ENCODE measurements around the gene DIPK1C.

DIPK1C gene

DNA sequence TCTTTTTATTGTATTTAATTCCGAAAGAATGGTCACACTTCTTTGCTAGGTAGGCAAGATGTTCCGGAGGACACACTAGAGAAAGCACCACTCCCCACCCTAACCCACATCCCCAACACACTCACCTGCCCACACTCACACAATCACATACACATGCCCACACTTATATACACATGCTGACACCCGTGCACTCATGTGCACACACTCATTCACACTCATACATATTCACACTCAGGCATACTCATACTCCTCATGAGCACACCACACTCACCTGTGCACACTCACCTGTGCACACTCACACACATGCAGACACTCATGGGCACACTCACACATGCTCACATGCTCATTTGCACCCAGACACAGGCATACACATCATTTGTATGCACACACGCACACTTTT lies 21.4 kb downstream of the DIPK1C start:
- Histone ChIP-seq H3K4me3 (IDR thresholded peaks at IDR 0.05; ENCODE audit: insufficient read depth, low read depth, low read length) (no peak overlapping the region), H3K36me3 (ENCODE audit: insufficient read depth) (no peaks in the 10 kb centered on the region)
- no peak for TF ChIP-seq CTCF (conservative IDR thresholded peaks at IDR 0.05; ENCODE audit: low read depth, low read length)

GRCh38 chr18:74434466-74434865 lies 22.6 kb downstream of the DIPK1C start:
- Histone ChIP-seq H3K27me3 (ENCODE audit: insufficient read depth, low read depth) (no peaks in the 10 kb centered on the region), H3K4me2 (no peak overlapping the region), H3K79me2 (ENCODE audit: insufficient read depth, low read depth) (no peaks in the 10 kb centered on the region), H3K4me3 (IDR thresholded peaks at IDR 0.05; ENCODE audit: insufficient read depth, low read depth, low read length) (no peak overlapping the region), H4K20me1 (ENCODE audit: insufficient read depth) (no peaks in the 10 kb centered on the region), H3K9ac (no peak overlapping the region), H3K36me3 (ENCODE audit: insufficient read depth) (no peaks in the 10 kb centered on the region), H2AFZ (ENCODE audit: low read depth) (no peak overlapping the region), H3K27ac (no peak overlapping the region), H3K4me1 (ENCODE audit: low read depth, poor library complexity, severe bottlenecking) (no peaks in the 10 kb centered on the region)
- no peak for TF ChIP-seq CTCF (conservative IDR thresholded peaks at IDR 0.05; ENCODE audit: low read depth, low read length)

More for the DNA sequence above, 21.4 kb downstream of the DIPK1C start:
- no peaks in the 10 kb centered on the region for H3K4me1 ChIP-seq (ENCODE audit: low read depth, poor library complexity, severe bottlenecking)
- no peaks in the 10 kb centered on the region for H4K20me1 ChIP-seq (ENCODE audit: insufficient read depth)
- H2AFZ ChIP-seq (ENCODE audit: low read depth): no peak overlapping the region
- no peak overlapping the region for H3K9ac ChIP-seq
- no peaks in the 10 kb centered on the region for H3K27me3 ChIP-seq (ENCODE audit: insufficient read depth, low read depth)
- H3K79me2 ChIP-seq (ENCODE audit: insufficient read depth, low read depth): no peaks in the 10 kb centered on the region
- H3K27ac ChIP-seq: no peak overlapping the region
- no peak overlapping the region for H3K4me2 ChIP-seq

DNA sequence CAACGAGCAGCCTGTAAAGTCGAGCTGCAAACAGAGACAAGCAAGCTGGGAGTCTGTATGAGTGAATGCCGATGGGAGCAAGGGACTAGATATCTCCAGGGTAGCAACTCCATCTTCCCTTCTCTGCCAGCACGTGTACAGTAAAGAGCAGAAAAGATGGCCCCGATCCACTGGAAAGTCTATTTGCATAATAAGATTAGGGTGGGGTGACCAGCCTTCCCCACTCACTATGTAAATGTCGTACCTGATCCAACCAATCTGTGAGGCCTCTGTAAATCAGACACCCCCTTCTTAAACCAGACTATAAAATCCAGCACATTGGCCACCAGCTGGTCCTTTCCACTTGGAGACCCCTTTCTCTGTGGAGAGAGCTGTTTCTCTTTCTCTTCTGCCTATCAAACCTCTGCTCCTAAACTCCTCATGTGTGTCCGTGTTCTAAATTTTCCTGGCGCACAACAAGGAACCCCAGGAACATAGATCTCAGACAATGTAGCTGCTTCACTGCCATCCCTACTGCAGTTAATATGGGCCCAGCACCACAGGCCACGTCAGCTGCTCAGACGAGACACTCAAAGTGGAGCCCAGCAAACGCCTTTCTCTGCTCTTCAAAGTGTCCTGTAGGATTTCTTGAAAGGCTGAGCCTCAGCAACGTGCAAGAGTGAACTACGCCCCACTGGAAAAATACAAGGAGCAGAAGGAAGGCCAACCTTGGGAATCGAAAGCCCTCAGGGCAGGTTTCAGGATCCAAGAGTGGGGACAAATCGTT lies 26.1 kb downstream of the DIPK1C start:
- H3K27ac ChIP-seq: no peak overlapping the region
- H2AFZ ChIP-seq (ENCODE audit: low read depth): no peak overlapping the region
- H3K4me2 ChIP-seq: no peak overlapping the region
- no peak overlapping the region for H3K4me3 ChIP-seq (IDR thresholded peaks at IDR 0.05; ENCODE audit: insufficient read depth, low read depth, low read length)
- no peaks in the 10 kb centered on the region for H3K36me3 ChIP-seq (ENCODE audit: insufficient read depth)
- no peaks in the 10 kb centered on the region for H3K79me2 ChIP-seq (ENCODE audit: insufficient read depth, low read depth)
- H3K4me1 ChIP-seq (ENCODE audit: low read depth, poor library complexity, severe bottlenecking): no peaks in the 10 kb centered on the region
- no peak for TF ChIP-seq CTCF (conservative IDR thresholded peaks at IDR 0.05; ENCODE audit: low read depth, low read length)
- H3K27me3 ChIP-seq (ENCODE audit: insufficient read depth, low read depth): no peaks in the 10 kb centered on the region
- no peaks in the 10 kb centered on the region for H4K20me1 ChIP-seq (ENCODE audit: insufficient read depth)
- no peak overlapping the region for H3K9ac ChIP-seq

GRCh38 chr18:74430231-74430630 lies 26.9 kb downstream of the DIPK1C start:
- Histone ChIP-seq H2AFZ (ENCODE audit: low read depth) (no peak overlapping the region), H3K4me1 (ENCODE audit: low read depth, poor library complexity, severe bottlenecking) (no peaks in the 10 kb centered on the region), H4K20me1 (ENCODE audit: insufficient read depth) (no peaks in the 10 kb centered on the region), H3K9ac (no peak overlapping the region), H3K4me3 (IDR thresholded peaks at IDR 0.05; ENCODE audit: insufficient read depth, low read depth, low read length) (no peak overlapping the region), H3K79me2 (ENCODE audit: insufficient read depth, low read depth) (no peaks in the 10 kb centered on the region), H3K27ac (no peak overlapping the region), H3K27me3 (ENCODE audit: insufficient read depth, low read depth) (no peaks in the 10 kb centered on the region), H3K4me2 (no peak overlapping the region), H3K36me3 (ENCODE audit: insufficient read depth) (no peaks in the 10 kb centered on the region)
- TF ChIP-seq CTCF (conservative IDR thresholded peaks at IDR 0.05; ENCODE audit: low read depth, low read length): no peak
